WTC11 (cell line): ENCODE measurements around the gene SMAD5.

Experiments used
- TF ChIP-seq, protein P1 (sequence below): sonication (generic); formaldehyde crosslinking; IDR thresholded peaks from 2 replicates; pipeline ENCODE4 v1.8.0; 2022; ENCODE audit warnings: mild to moderate bottlenecking, missing genetic modification reagents
- TF ChIP-seq, protein P2 (sequence below): fragments of 200-600 bp; IDR thresholded peaks from 2 replicates; pipeline ENCODE4 v1.8.0; 2022; ENCODE audit warnings: antibody characterized with exemption

DNA sequence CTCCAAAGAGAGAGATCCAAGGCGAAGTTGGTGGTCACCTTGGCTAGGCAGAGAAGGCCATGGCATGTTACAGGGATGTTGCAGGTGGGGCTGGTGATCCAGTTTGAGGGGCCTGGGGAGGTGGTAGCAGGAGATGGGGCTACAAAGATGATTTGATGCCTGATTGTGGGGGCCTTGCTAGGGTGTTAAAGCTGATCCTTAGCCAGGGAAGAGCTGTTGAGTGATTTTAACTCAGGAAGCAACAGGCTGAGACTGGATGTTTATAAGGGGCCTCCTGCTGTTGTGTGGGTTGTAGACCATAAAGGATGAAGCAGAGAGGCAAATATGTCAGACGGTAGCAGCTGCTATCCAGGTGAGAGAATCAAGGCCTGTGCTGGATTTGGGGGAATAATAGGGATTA, 19.0 kb upstream of the SMAD5 start:
- TF ChIP-seq, protein P1, sequence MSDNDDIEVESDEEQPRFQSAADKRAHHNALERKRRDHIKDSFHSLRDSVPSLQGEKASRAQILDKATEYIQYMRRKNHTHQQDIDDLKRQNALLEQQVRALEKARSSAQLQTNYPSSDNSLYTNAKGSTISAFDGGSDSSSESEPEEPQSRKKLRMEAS = no peak
- TF ChIP-seq, protein P2, sequence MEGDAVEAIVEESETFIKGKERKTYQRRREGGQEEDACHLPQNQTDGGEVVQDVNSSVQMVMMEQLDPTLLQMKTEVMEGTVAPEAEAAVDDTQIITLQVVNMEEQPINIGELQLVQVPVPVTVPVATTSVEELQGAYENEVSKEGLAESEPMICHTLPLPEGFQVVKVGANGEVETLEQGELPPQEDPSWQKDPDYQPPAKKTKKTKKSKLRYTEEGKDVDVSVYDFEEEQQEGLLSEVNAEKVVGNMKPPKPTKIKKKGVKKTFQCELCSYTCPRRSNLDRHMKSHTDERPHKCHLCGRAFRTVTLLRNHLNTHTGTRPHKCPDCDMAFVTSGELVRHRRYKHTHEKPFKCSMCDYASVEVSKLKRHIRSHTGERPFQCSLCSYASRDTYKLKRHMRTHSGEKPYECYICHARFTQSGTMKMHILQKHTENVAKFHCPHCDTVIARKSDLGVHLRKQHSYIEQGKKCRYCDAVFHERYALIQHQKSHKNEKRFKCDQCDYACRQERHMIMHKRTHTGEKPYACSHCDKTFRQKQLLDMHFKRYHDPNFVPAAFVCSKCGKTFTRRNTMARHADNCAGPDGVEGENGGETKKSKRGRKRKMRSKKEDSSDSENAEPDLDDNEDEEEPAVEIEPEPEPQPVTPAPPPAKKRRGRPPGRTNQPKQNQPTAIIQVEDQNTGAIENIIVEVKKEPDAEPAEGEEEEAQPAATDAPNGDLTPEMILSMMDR = no peak
